ENCODE results near the gene DES.

DNA sequence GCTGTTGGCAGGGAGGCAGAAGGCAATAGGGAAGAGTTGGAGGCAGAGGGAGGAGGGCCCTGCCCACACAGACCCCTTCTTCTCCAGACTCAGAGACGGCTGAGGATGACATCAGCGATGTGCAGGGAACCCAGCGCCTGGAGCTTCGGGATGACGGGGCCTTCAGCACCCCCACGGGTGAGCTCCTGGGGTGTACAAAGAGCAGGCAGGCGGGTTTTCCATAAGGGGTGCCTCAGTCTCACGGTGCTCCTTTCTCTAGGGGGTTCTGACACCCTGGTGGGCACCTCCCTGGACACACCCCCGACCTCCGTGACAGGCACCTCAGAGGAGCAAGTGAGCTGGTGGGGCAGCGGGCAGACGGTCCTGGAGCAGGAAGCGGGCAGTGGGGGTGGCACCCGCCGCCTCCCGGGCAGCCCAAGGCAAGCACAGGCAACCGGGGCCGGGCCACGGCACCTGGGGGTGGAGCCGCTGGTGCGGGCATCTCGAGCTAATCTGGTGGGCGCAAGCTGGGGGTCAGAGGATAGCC, 26.5 kb downstream of the DES start:
- TF ChIP-seq, protein P1, sequence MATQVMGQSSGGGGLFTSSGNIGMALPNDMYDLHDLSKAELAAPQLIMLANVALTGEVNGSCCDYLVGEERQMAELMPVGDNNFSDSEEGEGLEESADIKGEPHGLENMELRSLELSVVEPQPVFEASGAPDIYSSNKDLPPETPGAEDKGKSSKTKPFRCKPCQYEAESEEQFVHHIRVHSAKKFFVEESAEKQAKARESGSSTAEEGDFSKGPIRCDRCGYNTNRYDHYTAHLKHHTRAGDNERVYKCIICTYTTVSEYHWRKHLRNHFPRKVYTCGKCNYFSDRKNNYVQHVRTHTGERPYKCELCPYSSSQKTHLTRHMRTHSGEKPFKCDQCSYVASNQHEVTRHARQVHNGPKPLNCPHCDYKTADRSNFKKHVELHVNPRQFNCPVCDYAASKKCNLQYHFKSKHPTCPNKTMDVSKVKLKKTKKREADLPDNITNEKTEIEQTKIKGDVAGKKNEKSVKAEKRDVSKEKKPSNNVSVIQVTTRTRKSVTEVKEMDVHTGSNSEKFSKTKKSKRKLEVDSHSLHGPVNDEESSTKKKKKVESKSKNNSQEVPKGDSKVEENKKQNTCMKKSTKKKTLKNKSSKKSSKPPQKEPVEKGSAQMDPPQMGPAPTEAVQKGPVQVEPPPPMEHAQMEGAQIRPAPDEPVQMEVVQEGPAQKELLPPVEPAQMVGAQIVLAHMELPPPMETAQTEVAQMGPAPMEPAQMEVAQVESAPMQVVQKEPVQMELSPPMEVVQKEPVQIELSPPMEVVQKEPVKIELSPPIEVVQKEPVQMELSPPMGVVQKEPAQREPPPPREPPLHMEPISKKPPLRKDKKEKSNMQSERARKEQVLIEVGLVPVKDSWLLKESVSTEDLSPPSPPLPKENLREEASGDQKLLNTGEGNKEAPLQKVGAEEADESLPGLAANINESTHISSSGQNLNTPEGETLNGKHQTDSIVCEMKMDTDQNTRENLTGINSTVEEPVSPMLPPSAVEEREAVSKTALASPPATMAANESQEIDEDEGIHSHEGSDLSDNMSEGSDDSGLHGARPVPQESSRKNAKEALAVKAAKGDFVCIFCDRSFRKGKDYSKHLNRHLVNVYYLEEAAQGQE (IDR thresholded peaks at IDR 0.05; ENCODE audit: borderline replicate concordance), result no peak
- TF ChIP-seq CTCF (IDR thresholded peaks at IDR 0.05; ENCODE audit: poor library complexity, severe bottlenecking) (no peak), POLR2AphosphoS5 (IDR thresholded peaks at IDR 0.05) (no peak), EZH2 (IDR thresholded peaks at IDR 0.05; ENCODE audit: borderline replicate concordance, insufficient read depth, low read length, poor library complexity, severe bottlenecking) (no peak), TAF1 (IDR thresholded peaks at IDR 0.05; ENCODE audit: low read depth) (no peak), EP300 (conservative IDR thresholded peaks at IDR 0.05; ENCODE audit: poor library complexity, severe bottlenecking) (no peak), MXI1 (conservative IDR thresholded peaks at IDR 0.05; ENCODE audit: poor library complexity, severe bottlenecking) (no peak), SMC3 (conservative IDR thresholded peaks at IDR 0.05; ENCODE audit: poor library complexity) (no peak)
